Astrocyte of the hippocampus (primary cell): Measurements from ENCODE around the gene COL20A1.

Source experiments
- DNase-seq: peaks from one replicate; pipeline ENCODE4 v3.0.0; 2011; ENCODE audit warnings: low read depth, low spot score

COL20A1 gene

DNA sequence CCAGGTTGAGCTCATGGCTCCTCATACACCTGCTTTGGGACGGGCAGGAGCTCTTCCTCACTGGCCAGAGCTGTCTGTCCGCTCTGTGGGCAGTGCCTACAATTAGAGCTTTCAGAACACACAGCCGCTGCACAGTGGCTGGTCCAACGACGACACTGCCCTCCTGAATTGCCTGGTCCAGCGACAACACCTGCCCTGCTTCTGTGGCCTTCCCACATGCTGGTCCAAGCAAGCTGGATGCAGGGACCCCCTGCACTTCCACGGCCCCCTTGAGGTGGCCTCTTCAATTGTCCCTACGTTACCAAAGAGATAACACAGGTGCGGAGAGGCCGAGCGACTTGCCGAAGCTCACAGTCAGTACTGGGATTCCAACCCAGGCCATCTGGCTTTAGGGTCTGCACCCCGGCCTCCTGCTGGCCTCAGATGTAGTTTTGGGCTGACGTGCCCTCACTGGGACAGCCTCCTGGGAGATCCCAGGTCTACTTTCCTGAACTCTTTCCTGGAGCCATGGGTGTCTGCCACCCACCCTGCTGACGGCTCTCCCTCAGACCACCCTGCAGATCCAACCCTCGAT is 69.5 kb downstream of the COL20A1 start:
- DNase-seq = no peak

DNA sequence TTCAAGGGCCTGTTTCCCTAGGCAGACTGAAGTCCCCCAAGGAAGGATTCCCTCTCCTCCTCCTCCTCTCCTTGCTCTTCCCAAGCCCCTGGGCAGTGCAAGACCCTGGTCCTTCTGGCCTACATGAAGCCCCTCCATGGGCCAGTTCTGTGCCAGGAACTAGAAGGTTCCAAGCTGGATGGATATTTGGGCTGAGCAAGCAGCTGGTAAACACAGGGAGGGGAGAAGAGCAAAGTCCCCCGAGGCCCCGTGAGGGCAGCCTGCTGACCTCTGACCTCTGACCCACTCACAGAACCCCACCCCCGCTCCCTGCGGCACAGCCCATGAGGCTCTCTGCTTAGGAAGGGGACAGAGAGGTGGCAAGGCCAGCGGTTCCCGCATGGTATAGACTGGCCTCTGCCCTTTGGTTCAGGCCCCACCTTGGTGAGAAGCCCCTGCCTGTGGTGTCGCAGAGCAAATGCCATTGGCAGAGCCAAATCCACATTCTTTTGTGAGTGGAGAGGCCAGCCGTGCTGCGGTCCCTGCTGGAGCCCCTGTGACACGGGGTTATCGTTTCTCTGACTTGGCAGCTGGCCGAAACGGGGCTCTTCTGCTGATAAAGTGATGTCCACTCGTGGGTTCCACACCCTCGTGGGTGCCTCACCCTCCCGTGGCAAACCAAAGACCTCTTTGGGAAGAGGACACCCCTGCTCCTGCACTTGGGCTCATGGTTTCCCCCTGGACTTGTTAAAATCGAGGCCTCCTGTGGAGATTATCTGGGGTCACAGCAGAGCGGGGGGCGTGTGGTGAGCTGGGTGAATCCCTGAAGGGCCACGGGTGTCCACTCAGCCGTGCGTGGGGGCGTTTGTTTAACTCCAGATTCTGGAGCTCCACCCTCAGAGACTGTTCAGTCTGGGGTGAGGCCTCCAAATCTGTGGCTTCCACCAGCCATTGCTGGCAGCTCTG is 70.3 kb downstream of the COL20A1 start:
- no peak for DNase-seq

DNA sequence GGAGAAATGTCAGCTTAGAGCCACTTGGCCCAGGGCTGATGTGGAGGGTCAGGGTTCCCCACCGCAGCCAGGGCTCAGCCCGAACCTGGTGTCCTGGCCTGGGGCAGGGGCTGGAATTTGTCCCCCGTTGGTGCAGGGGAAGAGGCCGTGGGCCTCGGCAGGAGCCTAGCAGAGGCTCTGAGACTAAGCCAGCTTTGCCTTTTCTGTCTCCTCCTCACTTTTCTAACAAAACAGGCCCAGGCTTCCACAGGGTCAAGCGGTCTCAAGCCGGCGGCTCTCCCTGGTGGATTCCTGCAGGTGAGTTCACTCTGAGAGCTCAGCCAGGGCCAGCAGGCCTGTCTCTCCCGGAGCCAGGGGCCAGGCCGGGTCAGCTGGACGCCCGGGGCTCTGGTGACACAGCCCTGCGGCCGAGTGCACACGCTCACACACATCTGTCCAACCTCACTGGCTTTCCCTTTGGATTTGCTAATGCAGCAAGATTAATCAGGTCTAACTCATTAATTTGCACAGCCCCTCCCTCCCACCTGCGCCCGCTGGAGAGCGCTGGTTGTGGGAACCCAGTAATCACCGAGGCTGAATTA is 71.1 kb downstream of the COL20A1 start:
- DNase-seq = no peak

DNA sequence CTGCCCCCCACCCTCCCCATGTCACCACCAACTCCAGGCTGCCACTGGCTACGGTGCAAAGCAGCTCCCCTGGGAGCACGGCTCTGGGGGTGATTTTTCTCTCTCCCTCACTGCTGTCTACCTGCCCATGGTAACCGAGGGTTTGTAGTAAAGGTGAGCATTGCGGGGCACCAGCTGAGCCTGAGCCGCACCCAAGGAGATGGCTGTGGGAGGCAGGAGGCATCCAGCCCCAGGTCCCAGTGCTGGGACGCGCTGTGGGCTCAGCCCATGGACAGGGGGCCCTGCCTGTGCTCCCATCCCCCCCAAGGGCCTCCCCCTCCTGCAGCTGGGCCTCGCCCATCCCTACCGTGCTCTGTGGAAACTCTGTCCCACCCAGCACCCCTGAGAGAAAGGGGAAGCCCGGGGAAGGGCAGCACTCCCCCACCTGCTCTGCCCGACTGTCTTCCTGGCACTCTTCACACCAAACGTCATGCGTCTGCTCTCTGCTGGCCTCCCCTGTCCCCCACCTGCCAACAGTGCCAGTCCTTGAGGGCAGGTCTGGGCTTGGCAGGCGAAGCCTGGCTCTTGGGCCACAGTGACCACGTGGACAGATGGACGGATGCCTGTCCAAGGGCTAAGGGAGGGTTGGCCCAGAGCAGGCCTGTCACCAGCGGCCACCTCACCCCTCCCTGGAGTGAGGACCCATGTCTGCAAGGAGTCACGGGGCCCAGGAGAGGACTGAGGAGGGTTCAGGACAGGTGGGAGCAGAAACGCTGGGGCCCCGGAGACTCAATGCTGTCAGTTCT is 72.0 kb downstream of the COL20A1 start:
- DNase-seq = no peak

DNA sequence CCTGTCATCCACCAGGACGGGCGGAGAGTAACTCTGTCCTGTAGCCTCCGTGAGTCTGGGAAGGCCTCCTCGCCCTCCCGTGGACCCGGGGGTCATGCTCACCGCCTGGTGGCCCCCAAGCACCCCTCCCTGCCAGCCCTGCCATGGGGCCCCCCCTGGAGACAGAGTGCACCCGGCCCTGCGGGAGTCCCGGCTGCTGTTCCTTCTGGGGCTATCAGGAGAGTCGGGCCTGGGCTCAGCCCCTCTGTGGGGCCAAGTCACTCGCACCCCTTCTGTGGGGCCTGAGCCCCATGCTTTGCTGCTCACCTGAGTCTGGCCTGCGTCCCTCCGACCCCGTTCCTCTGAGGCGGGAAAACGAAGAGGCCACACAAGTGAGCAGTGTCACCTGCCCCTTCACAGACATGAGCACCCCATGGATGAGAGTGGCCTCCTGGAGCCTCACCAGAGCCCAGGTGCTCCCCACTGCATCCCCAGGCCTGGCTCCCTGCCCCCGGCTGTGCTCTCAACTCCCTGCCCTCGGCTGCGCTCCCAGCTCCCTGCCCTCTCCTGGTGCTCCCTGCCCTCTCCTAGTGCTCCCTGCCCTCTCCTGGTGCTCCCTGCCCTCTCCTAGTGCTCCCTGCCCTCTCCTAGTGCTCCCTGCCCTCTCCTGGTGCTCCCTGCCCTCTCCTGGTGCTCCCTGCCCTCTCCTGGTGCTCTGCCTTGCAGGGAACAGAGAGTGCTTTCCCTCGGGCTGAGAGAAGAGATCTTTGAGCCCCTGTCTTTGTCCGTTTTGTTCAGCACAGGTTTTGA is 72.8 kb downstream of the COL20A1 start:
- DNase-seq = no peak

DNA sequence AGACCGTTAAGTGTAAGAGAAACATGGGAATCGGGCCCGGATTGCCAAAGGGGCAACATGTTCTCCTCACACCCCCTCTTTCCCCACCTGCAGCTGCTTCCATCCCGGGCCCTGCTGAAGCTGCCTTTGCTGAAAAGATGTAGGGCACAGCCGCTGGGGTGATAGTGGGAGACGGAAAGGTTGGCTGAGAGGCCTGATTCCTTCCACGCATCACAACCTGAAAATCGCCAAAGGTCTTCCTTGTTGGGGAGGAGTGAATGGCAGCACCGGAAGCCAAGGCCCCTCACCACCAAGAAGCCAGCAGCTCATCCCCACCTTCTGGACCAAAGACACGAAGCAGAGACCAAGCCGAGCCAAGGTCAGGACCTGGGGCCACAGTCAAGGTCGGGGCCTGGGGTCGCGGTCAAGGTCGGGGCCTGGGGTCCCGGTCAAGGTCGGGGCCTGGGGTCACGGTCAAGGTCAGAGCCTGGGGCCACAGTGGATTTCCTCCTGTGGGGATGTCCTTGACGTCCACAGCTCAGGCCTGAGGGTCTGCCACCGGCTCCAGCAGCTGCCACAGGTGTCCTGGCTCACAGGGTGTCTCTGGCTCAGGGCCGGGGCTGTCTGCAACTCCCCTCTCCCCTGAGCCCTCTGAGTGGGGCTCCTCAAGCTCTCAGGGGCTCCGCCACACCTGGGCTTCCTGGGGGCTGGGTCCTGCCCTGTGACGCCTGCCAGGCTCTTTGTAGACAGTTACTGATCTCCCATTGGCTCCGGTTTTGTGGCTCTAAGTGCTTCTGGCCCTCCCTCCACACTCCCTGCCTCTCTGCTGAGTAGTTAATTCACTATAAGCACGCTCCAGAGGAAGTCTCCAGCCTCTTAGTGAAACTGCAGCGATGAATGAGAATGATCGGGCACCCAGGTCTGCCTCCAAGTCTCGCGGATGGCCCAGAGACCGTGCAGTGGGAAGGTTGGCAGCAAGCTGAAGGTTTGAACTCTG is 73.7 kb downstream of the COL20A1 start:
- DNase-seq = no peak

DNA sequence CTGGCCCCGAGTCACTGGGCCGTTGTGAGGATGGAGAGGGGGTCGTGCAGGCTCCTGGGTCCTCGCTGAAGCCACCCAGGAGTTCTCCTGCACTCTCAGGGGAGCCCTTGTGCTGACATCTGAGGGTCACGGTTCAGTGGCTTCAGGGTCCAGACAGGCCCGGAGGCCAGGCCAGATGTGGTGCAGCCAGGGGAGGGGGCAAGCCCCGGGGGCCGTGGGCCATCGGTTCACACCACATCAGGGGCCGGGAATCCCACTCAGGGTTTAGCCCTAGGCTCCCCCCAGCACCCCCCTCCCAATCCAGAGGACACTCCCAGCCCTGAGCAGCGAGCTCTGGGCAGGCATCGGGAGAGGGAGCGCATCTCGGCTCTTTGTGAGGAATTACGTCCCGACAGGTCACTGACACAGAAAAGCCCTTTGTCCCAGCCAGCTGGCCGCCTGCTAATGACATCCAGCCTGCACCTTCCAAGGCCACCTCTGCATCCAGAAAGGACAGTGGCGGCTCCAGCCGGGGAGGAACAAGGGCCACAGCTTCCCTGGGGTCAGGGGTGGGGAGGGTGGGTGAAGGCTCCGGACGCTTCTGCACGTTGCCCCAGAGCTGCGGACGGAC is 74.6 kb downstream of the COL20A1 start:
- DNase-seq = no peak

DNA sequence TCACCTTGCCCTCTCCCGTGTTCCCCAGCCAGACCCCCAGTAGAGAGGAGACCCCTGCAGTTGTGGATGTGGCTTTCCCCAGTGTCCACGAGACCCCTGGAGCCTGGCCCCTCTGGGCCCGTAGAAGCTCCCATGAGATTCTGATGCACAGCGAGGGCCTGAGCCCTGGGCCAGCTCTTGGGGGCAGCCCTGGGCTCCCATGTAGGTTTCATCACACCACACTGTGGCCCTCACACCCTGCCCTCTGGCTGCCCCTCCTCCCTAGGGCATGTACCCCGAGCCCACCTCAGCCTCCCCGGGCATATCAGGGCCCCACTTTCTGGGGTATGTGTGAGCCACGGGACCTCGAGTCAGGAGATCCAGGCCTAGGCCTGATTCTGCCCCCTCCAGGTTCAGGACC is 75.2 kb downstream of the COL20A1 start:
- no peak for DNase-seq

DNA sequence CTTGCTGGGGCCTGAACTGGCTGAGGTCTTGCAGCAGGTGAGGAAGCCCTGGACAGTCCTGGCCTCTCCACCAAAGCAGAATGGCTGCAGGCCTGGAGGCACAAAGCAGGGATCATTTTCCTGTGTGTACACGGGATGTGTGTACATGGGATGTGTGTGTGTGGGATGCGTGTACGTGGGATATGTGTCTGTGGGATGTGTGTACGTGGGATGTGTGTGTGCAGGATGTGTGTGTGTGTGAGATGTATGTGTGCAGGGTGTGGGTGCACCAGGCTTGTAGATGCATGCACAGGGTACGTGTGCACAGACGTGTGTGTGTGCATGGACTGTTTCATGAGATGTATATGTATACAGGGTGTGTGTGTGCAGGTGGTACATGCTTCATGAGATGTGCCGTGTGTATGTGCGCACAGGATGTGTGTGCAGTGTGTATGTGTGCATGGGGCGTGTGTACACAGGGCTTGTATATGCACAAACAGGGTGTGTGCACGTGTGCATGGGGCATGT is 76.1 kb downstream of the COL20A1 start:
- no peak for DNase-seq

DNA sequence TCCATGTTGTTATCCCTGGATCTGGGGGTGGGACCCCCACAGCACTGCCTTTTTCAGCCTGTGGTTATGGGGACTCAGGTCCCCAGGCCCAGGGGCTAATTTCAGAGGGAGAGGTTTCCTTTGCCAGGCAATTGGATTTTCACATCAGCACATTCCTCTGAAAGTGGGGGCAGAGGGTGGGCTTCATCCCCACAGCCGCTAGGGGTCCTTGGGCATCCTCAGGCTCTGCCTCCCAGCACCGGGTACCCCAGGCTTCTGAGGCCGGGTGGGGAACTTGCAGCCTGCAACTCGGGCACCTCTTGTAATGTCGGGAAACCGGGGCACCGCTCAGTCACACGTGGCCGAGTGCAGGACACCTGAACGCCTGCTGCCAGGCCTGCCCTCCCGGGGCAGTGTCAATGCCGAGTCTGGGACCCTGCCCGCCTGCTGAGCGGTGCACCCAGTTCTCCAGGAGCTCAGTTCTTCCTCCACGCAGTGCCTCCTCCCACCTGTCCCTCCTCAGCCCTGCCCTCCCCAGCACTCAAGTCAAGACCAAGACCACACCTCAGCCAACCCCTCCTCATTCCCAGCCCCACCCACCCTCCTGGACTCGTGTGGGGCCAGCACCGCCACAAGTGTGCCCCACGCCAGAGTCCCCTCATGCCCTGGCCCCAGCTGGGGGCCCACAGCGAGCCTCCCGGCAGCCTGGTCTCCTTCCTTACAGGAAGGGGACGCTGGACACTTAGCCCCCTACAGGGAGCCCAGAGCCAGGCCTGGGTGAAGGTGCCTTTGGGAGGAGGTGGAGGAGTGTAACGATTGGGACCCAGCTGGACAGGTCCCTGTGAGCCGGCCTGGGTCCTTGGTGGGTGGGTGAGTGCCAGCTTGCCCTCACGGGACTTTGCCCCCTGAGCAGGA is 77.0 kb downstream of the COL20A1 start:
- no peak for DNase-seq

DNA sequence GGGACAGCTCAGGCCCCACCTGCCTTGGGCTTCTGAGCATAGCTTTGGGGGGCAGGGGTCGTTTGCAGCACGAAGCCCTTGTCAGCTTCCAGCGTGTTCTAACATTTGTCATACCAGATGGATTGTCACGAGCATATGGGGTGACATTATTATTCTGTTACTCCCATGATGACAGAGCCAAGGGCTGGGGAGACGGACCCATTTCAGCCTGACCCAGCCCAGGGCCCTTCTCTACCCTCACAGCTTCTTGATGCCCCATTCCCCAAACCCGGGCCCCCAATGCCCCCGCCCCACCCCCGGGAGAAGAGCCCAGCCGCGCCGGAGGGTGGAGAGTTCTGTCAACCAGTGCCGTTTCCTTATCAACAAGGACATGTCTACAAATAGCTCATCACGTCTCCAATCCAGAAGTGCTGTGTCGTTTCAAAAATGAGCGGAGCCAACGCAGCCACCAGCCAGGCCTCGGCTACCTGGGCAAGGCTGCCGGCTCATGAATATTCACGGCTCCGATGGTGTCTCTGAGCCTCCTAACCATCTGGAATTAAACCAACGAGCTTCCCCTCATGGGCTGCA is 77.7 kb downstream of the COL20A1 start:
- DNase-seq = no peak

DNA sequence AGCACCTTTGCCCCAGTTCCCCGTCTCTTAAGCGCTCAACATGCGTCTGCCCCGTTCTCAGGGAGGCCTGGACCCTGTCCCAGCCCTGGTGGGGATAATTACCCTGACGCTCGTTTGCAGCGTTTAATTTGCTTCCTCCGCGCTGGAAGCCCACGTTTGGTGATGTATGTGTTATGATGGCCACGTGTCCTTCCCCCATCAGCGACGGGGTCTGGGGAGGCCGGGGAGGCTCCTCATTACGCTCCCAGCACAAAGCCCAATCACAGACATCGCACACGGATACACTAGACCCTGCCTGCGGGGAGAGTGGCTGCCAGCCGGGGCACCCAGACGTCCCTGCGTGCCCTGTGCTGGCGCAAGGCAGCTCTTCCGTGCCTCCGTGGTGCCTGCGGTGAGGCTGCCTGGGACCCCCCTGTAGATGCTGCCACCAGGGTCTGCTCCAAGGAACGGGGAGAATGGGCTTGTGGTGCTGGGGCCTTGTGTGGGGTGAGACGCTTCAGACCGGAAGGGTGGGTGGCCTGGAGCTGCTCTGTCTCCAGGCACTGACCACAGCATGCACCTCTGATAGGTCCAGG is 78.4 kb downstream of the COL20A1 start:
- no peak for DNase-seq

DNA sequence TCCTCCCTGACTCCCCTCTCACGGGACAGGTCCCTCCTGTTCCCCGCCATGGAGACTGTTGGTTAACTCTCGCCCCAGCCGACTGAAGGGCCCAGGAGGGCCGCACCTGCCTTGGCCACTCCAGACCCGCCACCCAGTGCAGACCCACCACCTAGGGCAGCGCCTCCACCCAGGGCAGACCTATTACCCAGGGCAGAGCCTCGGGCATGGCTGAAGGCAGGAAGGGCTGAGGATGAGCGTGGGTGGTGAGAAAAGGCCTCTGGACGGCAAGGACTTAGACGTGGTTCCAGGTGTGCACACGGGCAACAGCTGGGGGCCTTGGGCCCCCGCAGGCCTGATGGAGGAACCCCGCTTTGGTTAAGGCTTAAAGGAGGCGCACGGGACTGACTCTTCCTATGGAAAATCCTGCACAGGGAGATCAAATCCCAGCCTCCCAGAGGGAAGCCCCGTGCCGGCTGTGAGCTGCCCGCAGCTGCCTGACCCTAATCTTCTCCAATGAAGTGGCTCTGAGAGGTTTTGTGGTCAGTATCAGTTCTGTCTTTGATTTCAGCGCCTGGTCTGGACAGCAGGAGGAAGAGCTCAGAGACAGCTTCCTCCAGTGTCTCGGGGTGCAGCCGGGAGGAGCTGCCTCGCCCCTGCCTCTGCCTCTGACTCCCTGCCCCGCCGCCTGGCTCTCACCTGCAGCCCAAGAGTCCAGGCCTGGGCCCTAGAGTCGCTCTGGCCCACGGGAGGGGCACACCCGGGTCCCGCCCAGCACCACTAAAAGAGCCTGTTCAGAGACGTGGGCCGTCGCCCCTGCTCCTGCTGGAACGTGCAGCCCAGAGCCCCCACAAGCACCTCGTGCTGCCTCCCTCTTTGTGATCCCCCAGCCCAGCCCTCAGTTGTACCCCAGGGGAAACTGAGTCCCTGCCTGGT is 80.2 kb downstream of the COL20A1 start:
- DNase-seq = no peak

DNA sequence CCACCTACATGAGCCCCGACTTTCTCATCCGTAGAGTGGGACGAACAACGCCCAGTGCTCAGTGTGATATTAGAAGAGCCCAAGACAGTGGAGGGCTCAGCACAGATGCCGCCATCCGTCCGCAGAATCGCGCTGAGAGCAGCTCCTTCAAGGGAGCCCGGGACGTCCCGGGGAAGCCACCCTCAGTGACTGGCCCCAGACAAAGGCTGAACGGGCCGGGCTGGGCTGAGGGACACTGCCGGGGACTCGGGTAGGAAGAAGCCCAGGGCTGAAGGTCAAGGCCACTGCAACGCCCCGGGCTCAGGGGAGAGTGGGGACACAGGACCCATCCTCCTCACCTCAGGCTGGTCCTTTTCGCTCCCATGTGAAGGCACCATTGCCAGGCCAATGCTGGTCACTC is 81.0 kb downstream of the COL20A1 start:
- no peak for DNase-seq

DNA sequence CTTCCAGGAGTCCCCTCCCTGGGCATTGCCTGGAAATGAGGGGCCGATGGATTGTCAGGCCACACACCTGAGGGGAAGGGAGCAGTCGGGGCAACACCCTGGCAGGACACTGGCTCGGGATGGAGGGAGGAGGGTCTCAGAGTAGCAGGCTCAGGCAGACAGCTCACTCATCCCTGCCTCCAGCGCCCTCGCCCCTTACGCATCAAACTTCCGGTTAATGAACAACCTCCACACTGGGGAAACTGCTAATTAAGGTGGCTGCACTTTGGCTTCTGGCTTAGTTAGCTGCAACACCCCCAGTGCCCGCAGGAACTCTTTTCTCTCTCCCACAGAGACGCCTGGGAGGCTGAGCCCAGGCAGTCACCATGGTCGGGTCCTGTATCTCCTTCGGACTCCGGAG is 81.5 kb downstream of the COL20A1 start:
- no peak for DNase-seq

DNA sequence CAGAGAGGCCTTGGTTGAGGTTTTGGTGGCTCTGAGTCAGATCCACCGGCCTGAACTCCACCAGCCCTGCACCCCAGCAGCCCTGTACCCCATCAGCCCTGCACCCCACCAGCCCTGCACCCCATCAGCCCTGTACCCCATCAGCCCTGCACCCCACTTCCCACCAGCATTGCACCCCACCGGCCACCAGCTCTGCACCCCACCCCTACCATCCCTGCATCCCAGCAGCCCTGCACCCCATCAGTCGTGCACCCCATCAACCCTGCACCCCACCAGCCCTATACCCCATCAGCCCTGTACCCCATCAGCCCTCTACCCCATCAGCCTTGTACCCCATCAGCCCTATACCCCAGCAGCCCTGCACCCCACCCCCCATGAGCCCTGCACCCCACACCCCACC is 82.5 kb downstream of the COL20A1 start:
- DNase-seq = no peak
